HG03060 (cell line): ENCODE measurements around the gene MOB1B.

ENCODE experiments used
- ATAC-seq: cut with Tn5 transposase; IDR thresholded peaks from one replicate; pipeline ENCODE4 v1.9.1; 2021; ENCODE audit warnings: low read depth, moderate number of reproducible peaks; ENCODE audit not compliant: unreplicated experiment

MOB1B gene

DNA sequence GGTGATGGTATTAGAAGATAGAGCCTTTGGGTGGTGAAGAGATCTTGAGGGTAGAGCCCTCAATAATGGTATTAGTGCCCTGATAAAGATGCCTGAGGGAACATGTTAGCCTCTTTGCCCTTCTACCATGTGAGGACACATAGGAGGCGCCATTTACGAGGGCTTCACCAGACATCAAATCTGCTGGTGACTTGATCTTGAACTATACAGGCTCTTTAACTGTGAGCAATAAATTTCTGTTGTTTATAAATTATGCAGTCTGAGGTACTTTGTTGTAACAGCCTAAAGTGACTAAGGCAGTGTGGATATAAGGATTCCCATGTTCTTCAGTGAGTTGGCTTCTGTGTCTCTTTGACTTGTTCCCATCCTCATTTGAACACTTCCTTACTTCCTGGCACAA lies 11.8 kb downstream of the MOB1B start:
- ATAC-seq, result no peak

DNA sequence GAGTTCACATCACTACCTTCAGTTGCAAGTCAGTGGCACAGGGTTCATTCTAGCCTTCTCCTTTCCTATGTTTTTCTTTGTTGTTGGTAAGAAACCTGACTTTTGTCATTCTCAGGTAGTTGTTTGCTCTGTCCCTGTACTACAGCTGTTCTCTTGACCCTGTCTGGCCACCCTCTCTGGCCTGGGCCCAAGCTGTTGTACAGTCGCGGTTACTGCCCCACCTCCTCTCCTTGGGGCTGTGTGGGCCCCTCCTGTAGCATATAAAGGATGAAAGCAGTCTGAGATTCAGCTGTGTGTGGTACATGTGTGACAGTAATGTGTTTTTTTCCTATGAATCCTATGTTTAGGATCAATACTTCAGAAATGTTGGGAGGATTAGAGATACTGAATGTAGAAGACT lies 12.5 kb downstream of the MOB1B start:
- ATAC-seq, result no peak

DNA sequence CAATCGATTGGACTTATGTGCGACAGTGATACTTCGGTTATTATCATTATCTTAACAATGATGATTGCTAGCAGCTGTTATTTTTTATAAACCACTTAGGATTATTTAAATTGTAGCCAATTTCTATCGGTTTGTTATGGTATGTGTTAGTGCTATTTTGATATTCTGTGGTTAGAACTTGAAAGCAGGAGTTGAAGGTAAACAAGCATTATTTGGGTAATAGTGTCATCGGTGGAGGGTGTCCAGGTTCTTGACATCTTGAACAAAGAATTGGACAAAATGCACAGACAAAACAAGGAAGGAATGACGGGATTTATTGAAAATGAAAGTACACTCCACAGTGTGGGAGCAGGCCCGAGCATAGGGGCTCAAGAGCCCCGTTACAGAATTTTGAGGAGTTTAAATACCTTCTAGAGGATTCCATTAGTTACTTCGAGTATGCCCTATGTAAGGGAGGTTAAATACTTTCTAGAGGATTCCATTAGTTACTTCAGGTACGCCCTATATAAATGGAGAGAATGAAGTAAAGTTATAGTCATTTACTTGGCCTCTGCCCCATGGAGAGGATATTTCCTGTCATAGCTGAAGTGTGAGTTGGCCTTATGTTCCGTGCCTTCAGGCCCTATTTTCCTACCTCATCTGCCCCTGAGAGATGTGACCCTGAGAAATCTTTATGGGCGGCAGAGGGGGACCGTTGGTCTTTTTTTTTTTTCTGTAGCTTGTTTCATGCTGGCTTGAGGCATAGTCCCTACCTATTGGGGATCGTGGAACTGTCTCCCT lies 13.1 kb downstream of the MOB1B start:
- no peak for ATAC-seq

DNA sequence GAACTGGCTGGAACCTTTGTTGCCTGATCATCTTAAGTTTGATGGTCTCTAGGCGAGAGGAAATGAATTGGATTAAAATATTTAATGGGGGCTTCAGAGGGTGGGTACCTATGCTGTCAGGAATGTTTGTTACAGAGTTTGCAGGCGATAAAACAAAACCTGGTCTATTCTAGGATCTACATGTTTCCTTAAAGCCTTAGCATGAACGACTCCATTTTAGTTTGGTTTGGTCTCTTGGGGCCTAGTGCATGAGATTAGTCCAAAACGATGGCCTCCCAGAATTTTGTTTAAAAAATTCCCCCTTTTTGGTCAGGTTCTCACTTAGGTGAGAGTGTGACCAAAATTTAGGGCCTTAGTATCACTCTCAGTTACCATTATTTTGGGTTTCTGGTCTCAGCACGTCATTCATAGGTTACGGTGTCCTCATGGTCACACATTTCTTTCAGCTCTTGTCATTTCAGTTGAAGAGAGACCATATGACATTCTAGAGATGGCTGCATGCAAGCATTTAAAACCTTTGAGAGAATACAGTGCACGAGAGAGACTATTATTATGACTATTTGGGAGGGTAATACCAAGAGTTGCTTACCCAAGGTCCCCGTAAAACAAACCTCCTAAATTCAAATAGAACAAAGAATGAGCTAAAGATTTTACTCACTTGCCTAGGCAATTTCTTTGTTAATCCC lies 13.8 kb downstream of the MOB1B start:
- no peak for ATAC-seq

DNA sequence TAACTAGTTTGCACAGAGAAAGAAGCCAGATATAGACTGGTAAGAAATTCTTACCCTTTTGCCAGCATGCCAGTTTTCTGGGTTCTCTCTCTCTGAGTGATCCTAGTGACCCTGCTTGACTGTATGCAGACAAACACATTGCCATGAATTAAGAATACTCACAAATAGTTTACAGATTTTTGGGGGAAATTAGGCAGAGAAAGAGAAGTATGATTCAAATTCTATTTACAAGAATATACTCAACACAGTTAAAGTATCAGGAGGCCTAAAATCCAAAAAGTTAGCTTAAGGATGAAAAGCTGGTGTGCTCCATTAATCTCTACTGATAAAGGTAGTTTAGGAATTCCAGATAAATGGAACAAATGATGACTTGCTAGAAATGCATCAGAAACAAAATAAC lies 18.4 kb downstream of the MOB1B start:
- ATAC-seq, result no peak

DNA sequence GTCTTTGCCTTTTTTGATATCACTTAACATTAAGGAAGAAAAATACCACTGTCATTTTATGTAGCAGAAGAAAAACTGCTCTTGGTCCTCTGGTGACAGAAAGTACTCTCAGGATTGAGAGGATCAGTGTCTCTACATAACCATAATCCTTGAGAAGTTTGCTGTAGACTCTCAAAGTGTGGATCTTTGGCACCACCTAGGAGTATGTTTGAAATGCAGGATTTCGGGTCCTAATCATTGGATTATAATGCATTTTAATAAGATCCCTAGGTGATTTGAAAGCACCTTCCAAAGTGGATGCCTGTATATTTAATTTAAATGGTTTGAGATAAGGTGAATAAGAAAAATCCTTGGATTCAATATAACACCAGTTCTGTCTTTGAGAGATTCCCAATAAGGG lies 23.2 kb downstream of the MOB1B start:
- no peak for ATAC-seq

DNA sequence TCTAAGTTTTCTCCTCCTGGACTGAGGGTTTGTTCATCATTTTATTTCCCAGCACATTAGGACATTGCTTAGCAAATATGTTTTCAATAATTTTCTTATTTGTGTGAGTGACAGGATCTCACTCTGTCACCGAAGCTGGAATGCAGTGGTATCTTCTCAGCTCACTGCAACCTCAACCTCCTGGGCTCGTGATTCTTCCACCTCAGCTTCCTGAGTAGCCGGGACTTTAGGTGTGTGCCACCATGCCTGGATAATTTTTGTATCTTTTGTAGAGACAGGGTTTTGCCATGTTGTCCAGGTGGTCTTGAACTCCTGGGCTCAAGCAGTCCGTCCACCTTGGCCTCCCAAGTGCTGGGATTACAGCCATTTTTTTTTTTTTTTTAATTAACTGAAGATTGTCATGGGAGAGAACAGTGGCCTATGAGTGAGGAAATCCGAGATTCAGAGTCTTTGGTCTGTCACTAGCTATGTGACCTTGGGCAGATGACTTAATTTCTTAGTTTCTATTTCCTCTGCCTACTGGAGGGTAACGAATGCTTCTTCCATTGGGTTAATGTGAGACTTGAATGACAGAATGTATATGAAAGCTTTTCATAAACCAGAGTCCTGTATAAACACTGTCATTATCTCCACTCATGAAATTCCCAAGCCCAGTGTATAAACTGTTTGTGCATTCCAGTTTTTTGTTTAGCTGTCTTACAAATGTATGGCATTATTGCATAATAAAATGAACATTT lies 23.9 kb downstream of the MOB1B start:
- peak; percentile 94 for ATAC-seq

DNA sequence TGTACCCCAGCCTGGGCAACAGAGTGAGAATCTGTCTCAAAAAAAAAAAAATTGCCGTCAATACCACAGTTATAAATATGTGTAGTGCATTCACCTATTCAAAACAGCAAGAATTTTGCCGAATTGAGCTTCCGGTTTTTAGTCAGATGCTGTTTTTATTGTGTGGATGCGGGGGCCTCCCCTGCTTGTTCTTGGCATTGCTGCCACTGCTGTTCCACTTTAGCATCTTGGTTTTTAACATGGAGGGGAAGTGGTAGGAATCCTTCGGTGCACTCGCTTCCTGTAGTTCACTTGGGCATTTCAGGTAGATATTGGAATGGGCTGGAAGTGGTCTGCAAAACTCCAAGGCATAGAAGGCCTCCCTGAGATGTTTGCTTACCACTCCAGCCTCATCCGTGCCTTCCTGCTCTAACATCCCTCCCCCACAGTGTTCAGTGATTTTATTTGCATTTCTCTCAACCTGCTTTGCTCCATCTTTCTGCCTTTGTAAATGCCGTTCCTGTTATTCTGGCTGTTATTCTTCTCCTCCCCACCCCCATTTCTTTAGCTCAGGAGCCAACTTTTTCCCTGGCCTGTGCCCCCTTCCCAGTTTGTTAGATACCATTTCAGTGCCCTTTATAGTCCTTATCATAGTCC lies 25.5 kb downstream of the MOB1B start:
- no peak for ATAC-seq

DNA sequence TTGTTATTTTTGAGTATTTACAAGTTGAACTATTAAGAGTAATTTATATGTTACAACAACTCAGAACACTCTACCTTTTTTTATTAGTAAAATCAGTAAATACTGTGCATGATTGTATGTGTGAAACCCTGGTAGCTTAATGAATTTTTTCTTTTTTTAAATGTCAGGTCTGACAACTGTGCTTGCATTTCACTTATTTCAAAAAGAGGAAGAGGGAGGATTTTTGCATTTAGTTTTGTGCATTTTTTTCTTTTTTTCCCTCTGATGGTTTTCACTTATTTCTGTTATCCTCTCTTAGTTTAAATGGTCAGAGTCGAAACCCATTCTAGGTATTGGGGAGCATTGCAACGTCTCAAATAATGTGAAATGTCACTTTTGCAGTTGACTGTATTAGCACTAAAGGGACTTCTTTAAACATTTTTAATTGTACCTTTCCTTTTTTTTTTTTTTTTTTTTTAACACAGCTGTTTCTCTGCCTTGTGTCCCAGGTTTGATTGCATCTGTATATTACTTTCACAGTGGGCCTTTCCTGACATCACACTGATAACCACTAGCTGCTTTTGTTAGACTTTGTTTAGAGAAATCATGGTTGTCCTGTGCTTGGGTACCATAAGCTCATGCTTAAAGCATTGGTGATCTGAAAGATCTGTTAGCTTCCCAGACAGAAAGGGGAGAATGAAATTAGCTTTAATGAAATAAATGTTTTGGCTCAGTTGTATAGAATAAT lies 28.5 kb downstream of the MOB1B start:
- ATAC-seq, result no peak

DNA sequence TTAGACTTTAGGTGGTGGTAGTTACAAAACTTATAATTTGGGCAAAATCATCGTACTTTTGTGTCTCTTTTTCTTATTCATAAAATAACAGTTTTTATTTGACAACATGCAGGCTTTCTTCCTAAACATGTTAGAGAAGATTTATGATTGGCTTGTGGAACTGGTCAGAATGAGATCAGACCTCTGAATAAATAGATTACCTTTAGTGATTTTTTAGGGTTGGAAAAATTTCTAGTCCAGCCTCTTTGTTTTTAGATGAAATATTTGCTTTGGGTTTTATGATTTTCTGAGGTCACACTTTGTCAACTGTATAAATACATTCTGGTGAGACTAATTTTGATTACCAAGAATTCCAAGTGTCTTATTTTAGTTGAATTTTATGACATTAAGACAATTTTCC lies 29.2 kb downstream of the MOB1B start:
- no peak for ATAC-seq

DNA sequence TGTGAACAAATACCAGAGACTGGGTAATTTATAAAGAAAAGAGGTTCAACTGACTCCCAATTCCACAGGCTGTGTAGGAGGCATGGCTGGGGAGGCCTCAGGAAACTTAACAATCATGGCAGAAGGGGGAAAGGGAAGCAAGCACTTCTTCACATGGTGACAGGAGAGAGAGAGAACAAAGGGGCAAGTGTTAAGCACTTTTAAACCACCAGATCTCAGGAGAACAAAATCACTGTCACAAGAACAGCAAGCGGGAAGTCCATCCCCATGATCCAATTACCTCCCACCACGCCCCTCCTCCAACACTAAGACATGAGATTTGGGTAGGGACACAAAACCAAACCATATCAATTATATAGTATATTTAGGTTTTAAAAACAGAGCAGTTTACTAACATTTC lies 30.8 kb downstream of the MOB1B start:
- no peak for ATAC-seq

DNA sequence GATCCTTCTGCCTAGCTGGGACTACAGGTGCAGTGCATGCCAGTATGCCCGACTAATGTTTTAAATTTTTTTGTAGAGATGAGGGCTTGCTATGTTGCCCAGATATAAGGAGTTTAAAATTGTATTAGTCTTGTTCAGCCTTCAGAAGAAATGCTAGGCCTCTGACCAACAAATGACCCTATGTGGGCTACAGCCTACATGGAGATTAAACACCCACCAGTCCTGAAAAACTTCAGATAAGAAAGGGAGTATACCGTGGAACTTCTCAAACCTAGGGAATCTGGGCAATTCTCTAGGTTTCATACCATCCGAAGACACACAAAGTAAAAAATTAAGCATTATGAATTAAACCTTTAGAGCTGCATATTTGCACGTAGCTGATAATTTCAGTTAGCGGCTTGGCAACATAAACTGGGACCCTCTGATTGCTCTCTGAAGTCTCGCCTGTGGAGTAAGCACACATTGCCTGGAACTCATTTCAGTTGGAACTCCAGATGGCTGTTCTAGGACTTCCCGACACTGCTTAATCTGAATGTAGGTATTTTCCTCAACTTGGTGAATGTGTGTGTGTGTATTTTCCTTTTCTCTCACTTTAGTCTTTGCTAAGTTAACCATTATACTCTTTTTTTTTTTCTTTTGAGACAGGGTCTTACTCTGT lies 33.0 kb downstream of the MOB1B start:
- no peak for ATAC-seq

DNA sequence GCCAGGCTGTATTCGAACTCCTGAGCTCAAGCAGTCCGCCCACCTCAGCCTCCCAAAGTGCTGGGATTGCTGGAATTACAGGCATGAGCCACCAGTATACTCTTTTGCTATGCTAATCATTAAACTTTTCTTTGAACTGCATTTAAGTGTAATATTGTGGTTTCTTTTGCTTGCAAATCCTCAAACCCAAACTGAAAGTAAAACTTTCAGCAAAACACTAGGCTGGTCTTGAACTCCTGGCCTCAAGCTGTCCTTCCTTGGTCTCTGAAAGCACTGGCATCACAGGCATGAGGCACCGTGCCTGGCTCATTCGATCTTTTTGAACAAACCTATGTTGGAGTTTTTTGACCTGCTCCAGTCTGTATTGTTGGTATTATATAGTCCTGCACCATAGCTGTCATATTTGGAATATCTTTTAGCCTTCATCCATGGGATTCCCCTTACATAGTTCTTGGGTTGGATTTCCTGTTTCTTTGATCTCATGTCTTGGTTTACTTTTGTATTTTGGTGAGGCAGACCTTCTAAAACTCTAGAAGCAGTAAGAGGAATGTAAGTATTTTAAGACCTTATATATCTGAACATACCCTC lies 34.1 kb downstream of the MOB1B start:
- ATAC-seq, result no peak

DNA sequence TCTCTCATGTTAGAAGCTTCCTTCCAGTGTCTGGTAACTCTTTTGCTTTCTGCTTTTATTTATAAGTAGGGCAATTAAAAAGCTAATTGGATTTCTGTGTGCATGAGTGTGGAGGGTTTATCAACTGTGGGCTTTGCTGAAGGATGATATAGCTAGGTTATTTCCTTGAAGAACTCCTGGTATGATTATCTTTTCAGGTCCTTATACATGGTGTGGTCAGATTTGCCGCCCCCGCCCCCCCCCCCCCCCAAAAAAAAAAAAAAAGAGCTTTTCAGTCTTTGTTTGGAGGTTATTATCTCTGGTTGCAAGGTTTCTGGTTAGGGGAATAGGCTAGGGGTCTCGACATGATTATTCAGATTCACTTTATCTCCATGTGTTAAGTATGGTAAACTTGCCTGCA lies 35.9 kb downstream of the MOB1B start:
- no peak for ATAC-seq

DNA sequence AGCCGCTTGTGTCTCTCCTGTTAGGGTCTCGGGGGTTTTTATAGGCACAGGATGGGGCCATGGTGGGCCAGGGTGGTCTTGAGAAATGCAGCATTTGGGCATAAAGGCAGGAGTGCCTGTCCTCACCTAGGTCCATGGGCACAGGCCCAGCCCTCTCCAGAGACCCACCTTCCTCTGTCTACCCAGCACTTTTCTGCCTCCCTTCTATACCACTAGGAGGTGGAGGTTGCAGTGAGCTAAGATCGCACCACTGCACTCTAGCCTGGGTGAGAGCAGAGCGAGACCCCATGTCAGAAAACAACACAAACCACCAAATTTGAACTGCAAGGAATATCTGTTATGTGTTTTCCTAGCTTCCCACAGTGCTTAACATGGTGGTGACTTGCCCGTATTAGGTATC lies 38.0 kb downstream of the MOB1B start:
- ATAC-seq, result no peak

DNA sequence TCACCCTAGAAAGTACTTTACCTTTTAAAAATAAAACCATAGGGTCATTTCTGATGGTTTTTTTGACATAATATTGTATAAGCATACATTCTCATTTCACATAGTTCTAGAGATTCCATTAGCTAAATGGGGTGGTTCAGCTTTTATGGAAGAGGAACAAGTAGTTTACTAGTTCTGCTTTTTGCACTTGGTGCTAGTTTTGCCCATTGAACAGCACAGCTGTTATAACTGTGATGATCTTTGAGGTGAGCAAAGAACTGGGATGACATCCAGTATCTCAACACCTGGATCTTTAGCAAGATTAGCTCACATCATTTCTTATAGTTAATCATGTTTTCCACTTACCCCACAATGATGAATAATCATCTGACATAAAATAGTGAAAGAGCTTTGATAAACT lies 40.9 kb downstream of the MOB1B start:
- peak; percentile 67 for ATAC-seq

DNA sequence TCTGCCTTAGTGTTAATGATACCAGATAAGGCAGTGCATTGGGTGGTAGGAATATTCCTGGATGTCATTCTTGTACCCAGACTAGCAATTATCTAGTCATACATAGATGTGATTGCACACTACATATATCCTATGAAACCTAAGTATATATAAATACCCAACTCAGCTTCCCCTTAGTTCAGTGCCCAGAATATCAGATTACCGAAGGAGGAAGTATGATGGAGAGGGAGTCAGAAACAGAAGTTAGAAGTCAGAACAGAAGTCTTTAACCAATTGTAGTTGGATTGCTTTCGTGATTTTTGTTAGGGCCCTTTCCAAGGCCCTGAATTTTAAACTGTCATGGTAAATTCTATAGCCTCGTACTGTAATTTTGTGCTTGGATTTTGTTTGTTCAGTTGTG lies 42.9 kb downstream of the MOB1B start:
- no peak for ATAC-seq

DNA sequence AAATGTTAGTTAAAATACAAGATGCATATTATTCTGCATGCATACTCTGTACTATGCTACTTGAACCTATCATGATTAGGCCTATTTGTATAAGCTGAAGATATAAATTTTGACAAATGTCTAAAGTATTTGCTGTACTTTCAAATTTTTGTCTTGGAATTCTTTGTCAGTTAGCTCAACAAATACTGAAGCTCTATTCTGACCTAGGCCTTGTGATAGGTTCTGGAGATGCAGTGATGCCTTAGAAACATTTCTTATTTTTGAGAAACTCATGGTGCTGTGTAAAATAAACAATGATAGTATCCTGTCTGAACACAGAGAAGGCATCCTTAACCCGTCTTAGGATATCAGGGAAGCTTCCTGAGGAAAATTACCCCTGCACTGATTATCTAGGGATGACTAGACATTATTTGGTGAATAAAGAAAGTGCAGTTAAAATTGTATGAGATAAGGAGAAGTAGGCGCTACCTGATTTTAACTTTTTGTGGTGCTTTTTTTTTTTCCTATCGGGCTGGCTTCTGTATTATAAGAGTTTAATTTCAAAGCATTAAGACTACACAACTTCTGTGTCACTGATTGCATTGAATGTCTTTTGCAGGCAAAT lies 43.4 kb downstream of the MOB1B start:
- no peak for ATAC-seq

DNA sequence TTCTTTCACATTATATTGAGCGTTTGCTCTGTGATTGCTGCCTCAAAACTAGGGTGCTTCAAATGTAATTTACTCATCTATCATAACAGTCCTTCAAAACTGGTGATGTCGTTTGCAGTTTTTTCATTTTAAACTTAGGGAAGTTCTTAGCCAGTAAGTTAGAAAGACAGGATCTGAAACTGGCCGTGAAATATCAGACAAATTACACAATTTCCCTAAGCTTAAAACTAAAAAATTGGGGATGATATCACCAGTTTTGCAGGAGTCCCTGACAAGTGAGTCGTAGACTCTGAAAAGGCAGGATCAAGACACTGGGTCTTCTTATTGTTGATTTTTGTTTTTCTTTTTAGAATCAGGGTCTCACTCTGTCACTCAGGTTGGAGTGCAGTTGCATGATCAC lies 44.8 kb downstream of the MOB1B start:
- no peak for ATAC-seq
